Measurements from ENCODE around the gene BCCIP.

The BCCIP gene

DNA sequence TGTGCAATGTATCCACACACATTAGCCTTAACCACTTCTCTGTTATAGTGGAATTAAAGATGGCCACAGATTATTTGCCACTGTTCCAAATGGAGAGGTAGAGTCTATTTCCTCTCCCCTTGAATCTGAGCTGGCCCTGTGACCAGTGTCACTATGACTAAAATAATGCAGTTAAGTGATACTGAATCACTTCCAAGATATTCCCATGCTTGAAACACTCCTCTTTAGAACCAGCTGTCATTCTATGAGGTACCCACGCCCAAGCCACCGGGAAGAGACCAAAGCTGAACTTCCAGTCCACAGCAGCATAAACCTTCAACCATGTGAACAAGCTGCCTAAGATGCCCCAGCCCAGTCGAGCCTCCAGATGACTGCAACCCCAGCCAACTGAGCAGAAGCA lies 59.9 kb downstream of the BCCIP start:
- H3K4me3 ChIP-seq (ENCODE audit: low read depth, low read length), result no peak overlapping the region
- TF ChIP-seq, protein P1, sequence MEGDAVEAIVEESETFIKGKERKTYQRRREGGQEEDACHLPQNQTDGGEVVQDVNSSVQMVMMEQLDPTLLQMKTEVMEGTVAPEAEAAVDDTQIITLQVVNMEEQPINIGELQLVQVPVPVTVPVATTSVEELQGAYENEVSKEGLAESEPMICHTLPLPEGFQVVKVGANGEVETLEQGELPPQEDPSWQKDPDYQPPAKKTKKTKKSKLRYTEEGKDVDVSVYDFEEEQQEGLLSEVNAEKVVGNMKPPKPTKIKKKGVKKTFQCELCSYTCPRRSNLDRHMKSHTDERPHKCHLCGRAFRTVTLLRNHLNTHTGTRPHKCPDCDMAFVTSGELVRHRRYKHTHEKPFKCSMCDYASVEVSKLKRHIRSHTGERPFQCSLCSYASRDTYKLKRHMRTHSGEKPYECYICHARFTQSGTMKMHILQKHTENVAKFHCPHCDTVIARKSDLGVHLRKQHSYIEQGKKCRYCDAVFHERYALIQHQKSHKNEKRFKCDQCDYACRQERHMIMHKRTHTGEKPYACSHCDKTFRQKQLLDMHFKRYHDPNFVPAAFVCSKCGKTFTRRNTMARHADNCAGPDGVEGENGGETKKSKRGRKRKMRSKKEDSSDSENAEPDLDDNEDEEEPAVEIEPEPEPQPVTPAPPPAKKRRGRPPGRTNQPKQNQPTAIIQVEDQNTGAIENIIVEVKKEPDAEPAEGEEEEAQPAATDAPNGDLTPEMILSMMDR (conservative IDR thresholded peaks at IDR 0.05; ENCODE audit: low read depth, low read length), result no peak
- DNase-seq (ENCODE audit: low read depth), result no peak
